Stomach (tissue), 9 donors: Measurements from ENCODE around the gene C19orf33. TPM values are rescaled to one million over a fixed set of nuclear protein-coding genes. Genes with fewer than 3 reads are reported as not detected.

Experiments
- DNase-seq, 2 donors: peaks; one replicate each; pipeline versions ENCODE4 v3.0.0 to v3.0.0-alpha.2; 2013 to 2019
- H3K27ac ChIP-seq, 5 donors: fragments of 200-600 bp in 4 of 5; sonication (generic) in 4 of 5; one replicate each; pipeline ENCODE4 v1.5.1; 2013 to 2019; ENCODE audit warnings: mild to moderate bottlenecking in 1 of 5, moderate library complexity in 1 of 5
- H3K27me3 ChIP-seq, 3 donors: fragments of 200-600 bp; sonication (generic); one replicate each; pipeline ENCODE4 v1.5.1; 2017 to 2019; ENCODE audit warnings: mixed run types in 1 of 3
- H3K36me3 ChIP-seq, 4 donors: fragments of 200-600 bp; sonication (generic); 1 replicate in 3 of 4; 2 replicates in 1 of 4; pipeline ENCODE4 v1.5.1; 2016 to 2019
- H3K4me1 ChIP-seq, 4 donors: fragments of 200-600 bp; sonication (generic); one replicate each; pipeline ENCODE4 v1.5.1; 2016 to 2019
- H3K4me3 ChIP-seq, 4 donors: fragments of 200-600 bp; sonication (generic) in 3 of 4; one replicate each; pipeline ENCODE4 v1.5.1; 2016 to 2019; ENCODE audit warnings: mild to moderate bottlenecking in 1 of 4
- H3K9me3 ChIP-seq, 4 donors: fragments of 200-600 bp; sonication (generic); one replicate each; pipeline ENCODE4 v1.5.1; 2016 to 2019
- CTCF ChIP-seq, 7 experiments: fragments of 450-650 bp in 4 of 7; fragments of 200-600 bp in 3 of 7; sonication (generic) in 3 of 7; IDR thresholded peaks; one replicate each; pipeline ENCODE4 v1.5.1; 2016 to 2019; ENCODE audit warnings: antibody characterized with exemption in 7 of 7, control low read depth in 2 of 7, mild to moderate bottlenecking in 1 of 7
- EP300 ChIP-seq: sonication (generic); formaldehyde crosslinking; IDR thresholded peaks from one replicate; pipeline ENCODE4 v1.6.1; 2017; ENCODE audit warnings: antibody characterized with exemption
- POLR2A ChIP-seq, 4 donors: fragments of 450-650 bp; IDR thresholded peaks; one replicate each; pipeline ENCODE4 v1.6.1; 2016; ENCODE audit warnings: antibody characterized with exemption in 4 of 4, control low read depth in 2 of 4, mild to moderate bottlenecking in 1 of 4, moderate library complexity in 1 of 4
- POLR2AphosphoS5 ChIP-seq, 3 donors: sonication (generic); formaldehyde crosslinking; IDR thresholded peaks; one replicate each; pipeline ENCODE4 v1.6.1; 2016; ENCODE audit warnings: antibody characterized with exemption in 3 of 3
- WGBS, 5 donors: extraction: QIAGEN DNeasy Blood & Tissue Kit in 3 of 5; methylation state at CpG; one replicate each; pipeline versions ENCODE4 v1.1.5 to v1.1.7; 2013 to 2018; 5-methylcytosine and 5-hydroxymethylcytosine counted together
- intact Hi-C: fragments of 100-400 bp; cut with DNase I; formaldehyde crosslinking; loops from one replicate; pipeline ENCODE4 v1.15.1; 2023; ENCODE audit warnings: low total_unique reads
- polyA plus RNA-seq, 3 donors: library from polyadenylated mRNA; stranded (reverse); fragments of 200-250 nt; gene quantifications; one replicate each; pipeline ENCODE4 v1.2.3, GENCODE V29; 2013
- total RNA-seq, 5 donors: library from RNA; depleted of rRNA; stranded (reverse); fragments of >200 nt; gene quantifications; one replicate each; pipeline versions ENCODE4 v1.1.0 to v1.2.3, GENCODE V29; 2014 to 2016
- donor health status: healthy with polysubstance abuse.
- donor health status: Bipolar disorder and iron deficiency.
- donor health status: healthy.

C19orf33 gene
- total and polyA plus RNA-seq, 8 donors, result 33.5 to 1,069 (median 286) TPM

DNA sequence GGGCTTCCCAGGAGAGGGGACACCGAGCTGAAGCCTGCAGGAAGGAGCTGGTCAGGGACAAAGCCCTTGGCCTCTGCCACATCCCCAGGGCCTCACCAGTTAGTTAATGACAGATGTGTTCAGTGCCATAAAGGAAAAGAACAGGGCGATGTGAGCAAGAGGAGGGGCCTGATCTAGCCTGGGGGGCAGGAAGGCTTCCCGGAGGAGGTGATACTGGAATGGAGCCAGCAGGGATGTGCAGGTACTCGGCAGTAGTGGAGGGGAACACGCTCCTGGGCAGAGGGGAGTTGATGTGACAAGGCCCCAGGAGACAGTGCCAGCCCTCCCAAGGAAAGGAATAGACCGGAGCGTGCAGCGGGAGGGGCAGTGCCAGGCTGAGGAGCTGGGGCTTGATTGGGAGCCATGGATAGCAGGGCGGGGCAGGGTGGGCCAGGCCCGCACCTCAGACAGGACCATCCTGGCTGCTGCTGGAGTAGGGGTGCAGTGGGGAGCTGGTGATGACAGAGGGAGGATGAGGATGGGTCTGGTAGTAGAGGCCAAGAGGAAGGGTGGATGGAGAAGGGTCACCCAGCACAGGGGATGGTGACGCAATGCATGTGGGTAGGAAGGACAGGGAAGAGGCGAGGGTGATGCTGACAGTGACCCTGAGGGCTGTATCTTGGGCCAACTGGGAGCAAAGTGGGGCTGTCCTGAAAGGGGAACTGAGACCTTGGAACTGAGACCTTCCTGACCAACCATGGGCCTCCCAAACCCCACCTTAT lies 4.1 kb downstream of the C19orf33 start:
- WGBS, 5 donors, result 88 to 93% (median 88%) methylated on average over 12 of the region's 12 CpGs
- Histone ChIP-seq H3K4me1 (peaks cover 4 to 21% (median 12%) of the 10 kb centered on the region in 4 donors), H3K27ac (no peak overlapping the region), H3K27me3 (no peaks in the 10 kb centered on the region), H3K4me3 (no peak overlapping the region), H3K36me3 (peaks cover 0 to 53% (median 48%) of the 10 kb centered on the region in 4 donors), H3K9me3 (no peaks in the 10 kb centered on the region)
- no peak for DNase-seq
- TF ChIP-seq POLR2AphosphoS5 (IDR thresholded peaks at IDR 0.05) (no peak), EP300 (no peak)
- intact Hi-C loops, result no loop called here

GRCh38 chr19:38308926-38309614 lies 5.0 kb downstream of the C19orf33 start:
- Histone ChIP-seq H3K27me3 (no peaks in the 10 kb centered on the region), H3K9me3 (no peaks in the 10 kb centered on the region), H3K27ac (no peak overlapping the region), H3K36me3 (peaks cover 0 to 53% (median 48%) of the 10 kb centered on the region in 4 donors), H3K4me1 (peaks cover 4 to 16% (median 9%) of the 10 kb centered on the region in 4 donors), H3K4me3 (no peak overlapping the region)
- no peak for DNase-seq
- intact Hi-C loops, result no loop called here
- TF ChIP-seq CTCF (IDR thresholded peaks at IDR 0.05), result no peak
- no peak for TF ChIP-seq POLR2A (IDR thresholded peaks at IDR 0.05)
- TF ChIP-seq EP300, result no peak
- no peak for TF ChIP-seq POLR2AphosphoS5 (IDR thresholded peaks at IDR 0.05)
- WGBS, 5 donors, result 84 to 88% (median 87%) methylated on average over 22 to 24 of the region's 24 CpGs

DNA sequence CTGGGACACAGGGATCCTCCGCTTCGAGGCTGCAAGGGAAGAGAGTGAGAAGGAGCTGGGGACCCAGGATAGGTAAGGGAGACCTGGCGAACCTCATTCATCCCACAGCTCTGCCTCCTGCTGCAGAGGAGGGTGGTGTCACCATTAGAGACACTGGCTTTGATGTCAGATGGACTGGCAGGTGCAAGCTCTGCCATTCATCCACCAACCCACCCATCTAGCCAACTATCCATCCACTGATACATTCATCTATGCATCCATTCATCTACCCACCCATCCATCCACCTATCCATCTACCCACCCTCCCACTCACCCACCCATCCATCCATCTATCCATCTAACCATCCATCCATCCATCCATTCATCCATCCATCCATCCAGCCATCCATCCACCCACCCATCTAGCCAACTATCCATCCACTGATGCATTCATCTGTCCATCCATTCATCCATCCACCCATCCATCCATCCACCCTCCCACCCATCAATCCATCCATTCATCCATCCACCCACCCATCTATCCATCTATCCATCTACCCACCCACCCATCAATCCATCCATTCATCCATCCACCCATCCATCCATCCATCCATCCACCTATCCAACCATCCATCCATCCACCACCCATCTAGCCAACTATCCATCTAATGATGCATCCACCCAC lies 5.7 kb downstream of the C19orf33 start:
- intact Hi-C loops, result no loop called here
- 95 to 100% (median 97%) methylated on average over 3 of the region's 3 CpGs for WGBS, 5 donors
- no peak overlapping the region for H3K27ac ChIP-seq
- peaks cover 4 to 13% (median 8%) of the 10 kb centered on the region in 4 donors for H3K4me1 ChIP-seq
- H3K4me3 ChIP-seq, result no peak overlapping the region
- TF ChIP-seq POLR2AphosphoS5 (IDR thresholded peaks at IDR 0.05), result no peak
- TF ChIP-seq POLR2A (IDR thresholded peaks at IDR 0.05), result no peak
- no peak for TF ChIP-seq EP300
- no peak for TF ChIP-seq CTCF (IDR thresholded peaks at IDR 0.05)
- peaks cover 0 to 53% (median 46%) of the 10 kb centered on the region in 4 donors for H3K36me3 ChIP-seq
- no peaks in the 10 kb centered on the region for H3K27me3 ChIP-seq
- no peaks in the 10 kb centered on the region for H3K9me3 ChIP-seq
- no peak for DNase-seq

DNA sequence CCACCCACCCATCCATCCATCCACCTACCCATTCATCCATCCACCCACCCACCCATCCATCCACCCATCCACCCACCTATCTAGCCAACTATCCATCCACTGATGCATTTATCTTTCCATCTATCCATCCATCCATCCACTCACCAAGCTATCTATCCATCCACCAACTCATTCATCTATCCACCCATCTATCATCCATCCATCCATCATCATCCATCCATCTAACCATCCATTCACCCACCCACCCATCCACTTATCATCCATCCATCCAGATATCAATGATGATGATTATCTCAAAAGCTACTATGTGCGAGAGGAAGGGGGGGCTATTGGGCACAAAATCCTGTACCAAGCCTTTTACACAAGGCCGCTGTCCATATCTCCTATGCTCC lies 6.2 kb downstream of the C19orf33 start:
- no peak for DNase-seq
- Histone ChIP-seq H3K27ac (no peak overlapping the region), H3K4me3 (no peak overlapping the region), H3K36me3 (peaks cover 0 to 48% (median 41%) of the 10 kb centered on the region in 4 donors), H3K27me3 (no peaks in the 10 kb centered on the region), H3K9me3 (no peaks in the 10 kb centered on the region), H3K4me1 (peaks cover 3 to 17% (median 10%) of the 10 kb centered on the region in 4 donors)
- intact Hi-C loops, result no loop called here
- TF ChIP-seq CTCF (IDR thresholded peaks at IDR 0.05) (no peak), EP300 (no peak), POLR2AphosphoS5 (IDR thresholded peaks at IDR 0.05) (no peak), POLR2A (IDR thresholded peaks at IDR 0.05) (no peak)
- WGBS, 5 donors, result 93 to 100% (median 94%) methylated on average over 2 of the region's 2 CpGs
